GM13977 (cell line): ENCODE measurements around the gene DDX51.

Source experiments
- DNase-seq: peaks from one replicate; pipeline ENCODE4 v3.0.0; 2012; ENCODE audit warnings: low spot score
- CTCF ChIP-seq: IDR thresholded peaks from 2 replicates; pipeline ENCODE4 v1.5.1; 2012; ENCODE audit warnings: mild to moderate bottlenecking, control low read depth; ENCODE audit not compliant: insufficient read depth; ENCODE audit errors: extremely low read depth, missing control alignments
- in situ Hi-C: fragments of 300-500 bp; cut with MboI; formaldehyde crosslinking; loops from one replicate; pipeline ENCODE4 v1.12.0; 2022; ENCODE audit warnings: low sequenced_read_pairs, low pct_unique_long_range_greater_than_20kb, mixed read lengths, inconsistent platforms; ENCODE audit not compliant: unreplicated experiment

Gene DDX51

GRCh38 chr12:132188451-132188901 lies 44.4 kb upstream of the DDX51 start:
- no peak for TF ChIP-seq CTCF
- in situ Hi-C loops: no loop called here
- no peak for DNase-seq

- DNase-seq: no peak
- no peak for TF ChIP-seq CTCF
- in situ Hi-C loops: no loop called here
Measured at GRCh38 chr12:132187646-132188450, 43.7 kb upstream of the DDX51 start.

- in situ Hi-C loops: no loop called here
- DNase-seq: no peak
- TF ChIP-seq CTCF: no peak
Measured at GRCh38 chr12:132186857-132187620, 42.9 kb upstream of the DDX51 start.

- in situ Hi-C loops: no loop called here
- no peak for TF ChIP-seq CTCF
- DNase-seq: no peak
Measured at GRCh38 chr12:132186208-132186856, 42.2 kb upstream of the DDX51 start.

GRCh38 chr12:132185705-132186104 lies 41.6 kb upstream of the DDX51 start:
- DNase-seq: no peak
- in situ Hi-C loops: no loop called here
- TF ChIP-seq CTCF: no peak

GRCh38 chr12:132182711-132183365 lies 38.7 kb upstream of the DDX51 start:
- in situ Hi-C loops: no loop called here
- no peak for TF ChIP-seq CTCF
- no peak for DNase-seq
